GM23338 (cell line): ENCODE measurements around the gene GPD1L. TPM values are rescaled to one million over a fixed set of nuclear protein-coding genes. Genes with fewer than 3 reads are reported as not detected.

Experiments
- ATAC-seq: fragments of 200-7000 bp; cut with Tn5 transposase; 3 replicates; pipeline ENCODE4 v1.9.1; 2020
- DNase-seq: peaks from one replicate; pipeline ENCODE4 v3.0.0-alpha.2; 2015; ENCODE audit warnings: low spot score
- H2AFZ ChIP-seq: fragments of 200-600 bp; sonication (generic); 2 replicates; pipeline ENCODE4 v1.8.0; 2016; ENCODE audit warnings: antibody characterized with exemption, mild to moderate bottlenecking, moderate library complexity
- H3F3A ChIP-seq: fragments of 200-600 bp; sonication (generic); replicated peaks from 2 replicates; pipeline ENCODE4 v1.8.0; 2017; ENCODE audit warnings: antibody characterized with exemption, mixed run types, low read depth
- H3K27ac ChIP-seq: fragments of 200-600 bp; sonication (generic); 2 replicates; pipeline ENCODE4 v1.6.1; 2016; ENCODE audit warnings: low read depth
- H3K27me3 ChIP-seq: fragments of 200-600 bp; sonication (generic); 2 replicates; pipeline ENCODE4 v1.8.0; 2016; ENCODE audit warnings: mild to moderate bottlenecking, mixed run types, moderate library complexity; ENCODE audit not compliant: insufficient read depth
- H3K36me3 ChIP-seq: fragments of 200-600 bp; sonication (generic); 2 replicates; pipeline ENCODE4 v1.8.0; 2016; ENCODE audit warnings: mild to moderate bottlenecking; ENCODE audit not compliant: insufficient read depth
- H3K4me1 ChIP-seq: fragments of 200-600 bp; sonication (generic); 2 replicates; pipeline ENCODE4 v1.8.0; 2016; ENCODE audit warnings: mild to moderate bottlenecking, moderate library complexity; ENCODE audit not compliant: insufficient read depth
- H3K4me2 ChIP-seq: fragments of 200-600 bp; sonication (generic); 2 replicates; pipeline ENCODE4 v1.7.1; 2017; ENCODE audit warnings: mixed run types
- H3K4me3 ChIP-seq: fragments of 200-600 bp; sonication (generic); 2 replicates; pipeline ENCODE4 v1.6.1; 2016; ENCODE audit warnings: mixed run types
- H3K79me2 ChIP-seq: fragments of 200-600 bp; sonication (generic); replicated peaks from 2 replicates; pipeline ENCODE4 v1.8.0; 2017; ENCODE audit warnings: mild to moderate bottlenecking; ENCODE audit not compliant: insufficient read depth
- H3K9me2 ChIP-seq: fragments of 200-600 bp; sonication (generic); 2 replicates; pipeline ENCODE4 v1.8.0; 2017; ENCODE audit not compliant: insufficient read depth
- H4K20me1 ChIP-seq: fragments of 200-600 bp; sonication (generic); replicated peaks from 2 replicates; pipeline ENCODE4 v1.8.0; 2017; ENCODE audit warnings: mild to moderate bottlenecking; ENCODE audit not compliant: insufficient read depth
- H3K27ac Mint-ChIP-seq: 2 replicates; pipeline ENCODE4 v1.8.0; 2020; ENCODE audit warnings: inconsistent platforms, mild to moderate bottlenecking, moderate library complexity, mixed read lengths
- H3K27me3 Mint-ChIP-seq: 3 replicates; pipeline ENCODE4 v1.8.0; 2022; ENCODE audit warnings: low read depth, mild to moderate bottlenecking, moderate library complexity, mixed read lengths, inconsistent platforms; ENCODE audit not compliant: insufficient read depth, poor library complexity
- H3K36me3 Mint-ChIP-seq: 3 replicates; pipeline ENCODE4 v1.8.0; 2021; ENCODE audit warnings: low read depth, mild to moderate bottlenecking, inconsistent platforms, moderate library complexity, mixed read lengths
- H3K4me1 Mint-ChIP-seq: 3 replicates; pipeline ENCODE4 v1.8.0; 2020; ENCODE audit warnings: mild to moderate bottlenecking, inconsistent platforms, mixed read lengths
- H3K4me3 Mint-ChIP-seq: 3 replicates; pipeline ENCODE4 v1.8.0; 2021; ENCODE audit warnings: moderate library complexity, mild to moderate bottlenecking, inconsistent platforms, mixed read lengths
- H3K9me3 Mint-ChIP-seq: 3 replicates; pipeline ENCODE4 v1.8.0; 2020; ENCODE audit warnings: moderate library complexity, mild to moderate bottlenecking, inconsistent platforms, mixed read lengths
- CREB1 ChIP-seq: fragments of 250-450 bp; sonication (Bioruptor Pico); IDR thresholded peaks from 2 replicates; pipeline ENCODE4 v1.5.0; 2020; ENCODE audit warnings: low read depth, mild to moderate bottlenecking, moderate library complexity
- EZH2phosphoT487 ChIP-seq: fragments of 200-600 bp; sonication (generic); IDR thresholded peaks from one replicate; pipeline ENCODE4 v1.8.1; 2018; ENCODE audit warnings: antibody characterized with exemption; ENCODE audit not compliant: unreplicated experiment
- JUNB ChIP-seq: IDR thresholded peaks from one replicate; pipeline ENCODE4 v1.6.1; 2016; ENCODE audit warnings: antibody characterized with exemption; ENCODE audit not compliant: unreplicated experiment
- STAT1 ChIP-seq: IDR thresholded peaks from one replicate; pipeline ENCODE4 v1.6.1; 2016; ENCODE audit warnings: antibody characterized with exemption; ENCODE audit not compliant: unreplicated experiment
- ZNF114 ChIP-seq: fragments of 250-450 bp; sonication (Bioruptor Pico); IDR thresholded peaks from 2 replicates; pipeline ENCODE4 v1.5.0; 2020; ENCODE audit warnings: mild to moderate bottlenecking, moderate library complexity
- polyA plus RNA-seq: library from polyadenylated mRNA; unstranded; fragments of >200 nt; fragmentation: Nextera tagmentation; extraction: Ambion mirVana; gene quantifications from 2 replicates; pipeline ENCODE4 v1.2.1, GENCODE V29; 2016
- total RNA-seq: library from RNA; depleted of rRNA; stranded (reverse); fragments of >200 nt; shearing (Covaris generic); gene quantifications from 2 replicates; pipeline ENCODE4 v1.2.3, GENCODE V29; 2014
- TF ChIP-seq, protein P1 (sequence below), 2 experiments: fragments of 200-600 bp in 1 of 2; sonication (generic) in 1 of 2; conservative IDR thresholded peaks; 2 replicates each; pipeline versions ENCODE4 v1.5.1 to v1.6.1; 2016 to 2017; ENCODE audit warnings: antibody characterized with exemption in 2 of 2, low read depth in 2 of 2, mild to moderate bottlenecking in 2 of 2, moderate library complexity in 1 of 2
- TF ChIP-seq, protein P2 (sequence below): fragments of 250-450 bp; sonication (Bioruptor Pico); IDR thresholded peaks from 2 replicates; pipeline ENCODE4 v1.5.0; 2020; ENCODE audit warnings: mild to moderate bottlenecking, moderate library complexity
- TF ChIP-seq, protein P3 (sequence below): IDR thresholded peaks from one replicate; pipeline ENCODE4 v1.6.1; 2018; ENCODE audit warnings: antibody characterized with exemption; ENCODE audit not compliant: unreplicated experiment
- TF ChIP-seq, protein P4 (sequence below): IDR thresholded peaks from 2 replicates; pipeline ENCODE4 v1.6.1; 2016; ENCODE audit warnings: antibody characterized with exemption

Gene GPD1L
- total and polyA plus RNA-seq, 2 experiments from 2014 or later, result 2.0 to 6.4 TPM

DNA sequence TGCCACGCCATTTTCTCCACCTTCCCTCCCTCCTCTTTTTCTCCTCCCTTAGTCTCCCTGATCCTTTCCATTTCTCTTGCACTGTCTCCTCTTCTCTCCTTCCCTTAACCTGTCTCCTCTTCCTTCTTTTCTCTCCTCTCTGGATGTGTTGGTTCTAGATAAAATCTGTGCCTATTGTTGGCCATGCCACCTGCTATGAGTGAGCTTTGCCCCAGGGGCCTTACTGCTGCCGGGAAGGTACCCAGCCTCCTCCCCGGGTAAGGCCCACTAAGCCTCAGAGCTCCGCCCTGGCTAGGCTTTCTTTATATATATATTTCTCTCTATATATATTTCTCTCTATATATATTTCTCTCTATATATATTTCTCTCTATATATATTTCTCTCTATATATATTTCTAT, 14.7 kb downstream of the GPD1L start:
- Mint-ChIP-seq H3K9me3 (no peaks in the 10 kb centered on the region), H3K36me3 (no peaks in the 10 kb centered on the region), H3K27ac (no peak overlapping the region), H3K4me1 (peaks cover 5% of the 10 kb centered on the region; the same call in 2 of the 3 replicates), H3K27me3 (no peaks in the 10 kb centered on the region), H3K4me3 (no peak overlapping the region)
- Histone ChIP-seq H2AFZ (no peak overlapping the region), H3F3A (no peaks in the 10 kb centered on the region), H3K4me1 (0 out of 2 replicates have a peak, but pooled peaks cover 5% of the 10 kb centered on the region), H3K4me3 (no peak overlapping the region), H3K27me3 (no peaks in the 10 kb centered on the region), H3K27ac (no peak overlapping the region), H3K79me2 (no peaks in the 10 kb centered on the region), H3K9me2 (no peaks in the 10 kb centered on the region), H3K36me3 (no peaks in the 10 kb centered on the region), H4K20me1 (no peaks in the 10 kb centered on the region), H3K4me2 (no peak overlapping the region)
- DNase-seq (no peak), ATAC-seq (no peak)
- TF ChIP-seq ZNF114 (CRISPR knock-in tag), result no peak
- TF ChIP-seq, protein P1, sequence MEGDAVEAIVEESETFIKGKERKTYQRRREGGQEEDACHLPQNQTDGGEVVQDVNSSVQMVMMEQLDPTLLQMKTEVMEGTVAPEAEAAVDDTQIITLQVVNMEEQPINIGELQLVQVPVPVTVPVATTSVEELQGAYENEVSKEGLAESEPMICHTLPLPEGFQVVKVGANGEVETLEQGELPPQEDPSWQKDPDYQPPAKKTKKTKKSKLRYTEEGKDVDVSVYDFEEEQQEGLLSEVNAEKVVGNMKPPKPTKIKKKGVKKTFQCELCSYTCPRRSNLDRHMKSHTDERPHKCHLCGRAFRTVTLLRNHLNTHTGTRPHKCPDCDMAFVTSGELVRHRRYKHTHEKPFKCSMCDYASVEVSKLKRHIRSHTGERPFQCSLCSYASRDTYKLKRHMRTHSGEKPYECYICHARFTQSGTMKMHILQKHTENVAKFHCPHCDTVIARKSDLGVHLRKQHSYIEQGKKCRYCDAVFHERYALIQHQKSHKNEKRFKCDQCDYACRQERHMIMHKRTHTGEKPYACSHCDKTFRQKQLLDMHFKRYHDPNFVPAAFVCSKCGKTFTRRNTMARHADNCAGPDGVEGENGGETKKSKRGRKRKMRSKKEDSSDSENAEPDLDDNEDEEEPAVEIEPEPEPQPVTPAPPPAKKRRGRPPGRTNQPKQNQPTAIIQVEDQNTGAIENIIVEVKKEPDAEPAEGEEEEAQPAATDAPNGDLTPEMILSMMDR (conservative IDR thresholded peaks at IDR 0.05; ENCODE audit: low read depth in 2 of 2), result no peak
- no peak for TF ChIP-seq JUNB
- TF ChIP-seq, protein P2, sequence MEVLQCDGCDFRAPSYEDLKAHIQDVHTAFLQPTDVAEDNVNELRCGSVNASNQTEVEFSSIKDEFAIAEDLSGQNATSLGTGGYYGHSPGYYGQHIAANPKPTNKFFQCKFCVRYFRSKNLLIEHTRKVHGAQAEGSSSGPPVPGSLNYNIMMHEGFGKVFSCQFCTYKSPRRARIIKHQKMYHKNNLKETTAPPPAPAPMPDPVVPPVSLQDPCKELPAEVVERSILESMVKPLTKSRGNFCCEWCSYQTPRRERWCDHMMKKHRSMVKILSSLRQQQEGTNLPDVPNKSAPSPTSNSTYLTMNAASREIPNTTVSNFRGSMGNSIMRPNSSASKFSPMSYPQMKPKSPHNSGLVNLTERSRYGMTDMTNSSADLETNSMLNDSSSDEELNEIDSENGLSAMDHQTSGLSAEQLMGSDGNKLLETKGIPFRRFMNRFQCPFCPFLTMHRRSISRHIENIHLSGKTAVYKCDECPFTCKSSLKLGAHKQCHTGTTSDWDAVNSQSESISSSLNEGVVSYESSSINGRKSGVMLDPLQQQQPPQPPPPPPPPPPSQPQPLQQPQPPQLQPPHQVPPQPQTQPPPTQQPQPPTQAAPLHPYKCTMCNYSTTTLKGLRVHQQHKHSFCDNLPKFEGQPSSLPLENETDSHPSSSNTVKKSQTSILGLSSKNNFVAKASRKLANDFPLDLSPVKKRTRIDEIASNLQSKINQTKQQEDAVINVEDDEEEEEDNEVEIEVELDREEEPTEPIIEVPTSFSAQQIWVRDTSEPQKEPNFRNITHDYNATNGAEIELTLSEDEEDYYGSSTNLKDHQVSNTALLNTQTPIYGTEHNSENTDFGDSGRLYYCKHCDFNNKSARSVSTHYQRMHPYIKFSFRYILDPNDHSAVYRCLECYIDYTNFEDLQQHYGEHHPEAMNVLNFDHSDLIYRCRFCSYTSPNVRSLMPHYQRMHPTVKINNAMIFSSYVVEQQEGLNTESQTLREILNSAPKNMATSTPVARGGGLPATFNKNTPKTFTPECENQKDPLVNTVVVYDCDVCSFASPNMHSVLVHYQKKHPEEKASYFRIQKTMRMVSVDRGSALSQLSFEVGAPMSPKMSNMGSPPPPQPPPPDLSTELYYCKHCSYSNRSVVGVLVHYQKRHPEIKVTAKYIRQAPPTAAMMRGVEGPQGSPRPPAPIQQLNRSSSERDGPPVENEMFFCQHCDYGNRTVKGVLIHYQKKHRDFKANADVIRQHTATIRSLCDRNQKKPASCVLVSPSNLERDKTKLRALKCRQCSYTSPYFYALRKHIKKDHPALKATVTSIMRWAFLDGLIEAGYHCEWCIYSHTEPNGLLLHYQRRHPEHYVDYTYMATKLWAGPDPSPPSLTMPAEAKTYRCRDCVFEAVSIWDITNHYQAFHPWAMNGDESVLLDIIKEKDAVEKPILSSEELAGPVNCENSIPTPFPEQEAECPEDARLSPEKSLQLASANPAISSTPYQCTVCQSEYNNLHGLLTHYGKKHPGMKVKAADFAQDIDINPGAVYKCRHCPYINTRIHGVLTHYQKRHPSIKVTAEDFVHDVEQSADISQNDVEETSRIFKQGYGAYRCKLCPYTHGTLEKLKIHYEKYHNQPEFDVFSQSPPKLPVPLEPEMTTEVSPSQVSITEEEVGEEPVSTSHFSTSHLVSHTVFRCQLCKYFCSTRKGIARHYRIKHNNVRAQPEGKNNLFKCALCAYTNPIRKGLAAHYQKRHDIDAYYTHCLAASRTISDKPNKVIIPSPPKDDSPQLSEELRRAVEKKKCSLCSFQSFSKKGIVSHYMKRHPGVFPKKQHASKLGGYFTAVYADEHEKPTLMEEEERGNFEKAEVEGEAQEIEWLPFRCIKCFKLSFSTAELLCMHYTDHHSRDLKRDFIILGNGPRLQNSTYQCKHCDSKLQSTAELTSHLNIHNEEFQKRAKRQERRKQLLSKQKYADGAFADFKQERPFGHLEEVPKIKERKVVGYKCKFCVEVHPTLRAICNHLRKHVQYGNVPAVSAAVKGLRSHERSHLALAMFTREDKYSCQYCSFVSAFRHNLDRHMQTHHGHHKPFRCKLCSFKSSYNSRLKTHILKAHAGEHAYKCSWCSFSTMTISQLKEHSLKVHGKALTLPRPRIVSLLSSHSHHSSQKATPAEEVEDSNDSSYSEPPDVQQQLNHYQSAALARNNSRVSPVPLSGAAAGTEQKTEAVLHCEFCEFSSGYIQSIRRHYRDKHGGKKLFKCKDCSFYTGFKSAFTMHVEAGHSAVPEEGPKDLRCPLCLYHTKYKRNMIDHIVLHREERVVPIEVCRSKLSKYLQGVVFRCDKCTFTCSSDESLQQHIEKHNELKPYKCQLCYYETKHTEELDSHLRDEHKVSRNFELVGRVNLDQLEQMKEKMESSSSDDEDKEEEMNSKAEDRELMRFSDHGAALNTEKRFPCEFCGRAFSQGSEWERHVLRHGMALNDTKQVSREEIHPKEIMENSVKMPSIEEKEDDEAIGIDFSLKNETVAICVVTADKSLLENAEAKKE (CRISPR knock-in tag), result no peak
- TF ChIP-seq, protein P3, sequence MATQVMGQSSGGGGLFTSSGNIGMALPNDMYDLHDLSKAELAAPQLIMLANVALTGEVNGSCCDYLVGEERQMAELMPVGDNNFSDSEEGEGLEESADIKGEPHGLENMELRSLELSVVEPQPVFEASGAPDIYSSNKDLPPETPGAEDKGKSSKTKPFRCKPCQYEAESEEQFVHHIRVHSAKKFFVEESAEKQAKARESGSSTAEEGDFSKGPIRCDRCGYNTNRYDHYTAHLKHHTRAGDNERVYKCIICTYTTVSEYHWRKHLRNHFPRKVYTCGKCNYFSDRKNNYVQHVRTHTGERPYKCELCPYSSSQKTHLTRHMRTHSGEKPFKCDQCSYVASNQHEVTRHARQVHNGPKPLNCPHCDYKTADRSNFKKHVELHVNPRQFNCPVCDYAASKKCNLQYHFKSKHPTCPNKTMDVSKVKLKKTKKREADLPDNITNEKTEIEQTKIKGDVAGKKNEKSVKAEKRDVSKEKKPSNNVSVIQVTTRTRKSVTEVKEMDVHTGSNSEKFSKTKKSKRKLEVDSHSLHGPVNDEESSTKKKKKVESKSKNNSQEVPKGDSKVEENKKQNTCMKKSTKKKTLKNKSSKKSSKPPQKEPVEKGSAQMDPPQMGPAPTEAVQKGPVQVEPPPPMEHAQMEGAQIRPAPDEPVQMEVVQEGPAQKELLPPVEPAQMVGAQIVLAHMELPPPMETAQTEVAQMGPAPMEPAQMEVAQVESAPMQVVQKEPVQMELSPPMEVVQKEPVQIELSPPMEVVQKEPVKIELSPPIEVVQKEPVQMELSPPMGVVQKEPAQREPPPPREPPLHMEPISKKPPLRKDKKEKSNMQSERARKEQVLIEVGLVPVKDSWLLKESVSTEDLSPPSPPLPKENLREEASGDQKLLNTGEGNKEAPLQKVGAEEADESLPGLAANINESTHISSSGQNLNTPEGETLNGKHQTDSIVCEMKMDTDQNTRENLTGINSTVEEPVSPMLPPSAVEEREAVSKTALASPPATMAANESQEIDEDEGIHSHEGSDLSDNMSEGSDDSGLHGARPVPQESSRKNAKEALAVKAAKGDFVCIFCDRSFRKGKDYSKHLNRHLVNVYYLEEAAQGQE, result no peak
- TF ChIP-seq EZH2phosphoT487, result no peak
- TF ChIP-seq, protein P4, sequence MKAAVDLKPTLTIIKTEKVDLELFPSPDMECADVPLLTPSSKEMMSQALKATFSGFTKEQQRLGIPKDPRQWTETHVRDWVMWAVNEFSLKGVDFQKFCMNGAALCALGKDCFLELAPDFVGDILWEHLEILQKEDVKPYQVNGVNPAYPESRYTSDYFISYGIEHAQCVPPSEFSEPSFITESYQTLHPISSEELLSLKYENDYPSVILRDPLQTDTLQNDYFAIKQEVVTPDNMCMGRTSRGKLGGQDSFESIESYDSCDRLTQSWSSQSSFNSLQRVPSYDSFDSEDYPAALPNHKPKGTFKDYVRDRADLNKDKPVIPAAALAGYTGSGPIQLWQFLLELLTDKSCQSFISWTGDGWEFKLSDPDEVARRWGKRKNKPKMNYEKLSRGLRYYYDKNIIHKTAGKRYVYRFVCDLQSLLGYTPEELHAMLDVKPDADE, result no peak
- no peak for TF ChIP-seq CREB1 (CRISPR knock-in tag)
- TF ChIP-seq STAT1, result no peak
